ENCODE measurements around the gene DQX1.
A peak's percentile ranks its signal among the peaks of the same experiment; 100 is the strongest.

Gene DQX1

DNA sequence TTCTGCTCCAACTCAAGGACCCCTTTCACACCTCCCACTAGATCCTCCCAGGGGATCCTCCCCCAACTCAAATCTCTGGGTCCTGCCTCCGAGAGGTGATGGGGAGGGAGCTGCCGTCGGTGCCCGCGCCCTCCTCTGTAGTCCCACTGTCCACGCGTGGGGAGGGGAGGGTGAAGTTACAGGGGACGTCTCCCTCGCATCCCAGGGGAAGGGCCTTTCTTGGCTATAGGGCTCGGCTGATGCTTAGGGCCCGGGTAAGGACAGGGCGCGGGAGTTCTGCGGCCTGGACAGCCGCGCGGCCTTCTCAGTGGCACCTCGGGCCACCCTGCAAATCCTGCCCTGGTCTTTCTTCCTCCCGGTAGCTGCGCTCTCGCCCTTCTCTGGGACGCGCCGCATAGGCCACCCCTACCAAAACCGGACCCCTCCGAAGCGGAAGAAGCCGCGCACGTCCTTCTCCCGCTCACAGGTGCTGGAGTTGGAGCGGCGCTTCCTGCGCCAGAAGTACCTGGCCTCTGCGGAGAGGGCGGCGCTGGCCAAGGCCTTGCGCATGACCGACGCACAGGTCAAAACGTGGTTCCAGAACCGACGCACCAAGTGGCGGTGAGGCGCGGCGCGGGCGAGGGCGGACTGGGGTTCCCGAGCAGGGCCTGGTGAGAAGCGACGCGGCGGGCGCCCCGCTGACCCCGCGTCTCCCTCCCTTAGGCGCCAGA lies 10.6 kb downstream of the DQX1 start:
- H3K36me3 Mint-ChIP-seq (ENCODE audit: low read depth), result no peaks in the 10 kb centered on the region
- H3K4me3 Mint-ChIP-seq, result peak overlapping the region in 1 of 3 experiments; percentile 59
- TF ChIP-seq, protein P1, sequence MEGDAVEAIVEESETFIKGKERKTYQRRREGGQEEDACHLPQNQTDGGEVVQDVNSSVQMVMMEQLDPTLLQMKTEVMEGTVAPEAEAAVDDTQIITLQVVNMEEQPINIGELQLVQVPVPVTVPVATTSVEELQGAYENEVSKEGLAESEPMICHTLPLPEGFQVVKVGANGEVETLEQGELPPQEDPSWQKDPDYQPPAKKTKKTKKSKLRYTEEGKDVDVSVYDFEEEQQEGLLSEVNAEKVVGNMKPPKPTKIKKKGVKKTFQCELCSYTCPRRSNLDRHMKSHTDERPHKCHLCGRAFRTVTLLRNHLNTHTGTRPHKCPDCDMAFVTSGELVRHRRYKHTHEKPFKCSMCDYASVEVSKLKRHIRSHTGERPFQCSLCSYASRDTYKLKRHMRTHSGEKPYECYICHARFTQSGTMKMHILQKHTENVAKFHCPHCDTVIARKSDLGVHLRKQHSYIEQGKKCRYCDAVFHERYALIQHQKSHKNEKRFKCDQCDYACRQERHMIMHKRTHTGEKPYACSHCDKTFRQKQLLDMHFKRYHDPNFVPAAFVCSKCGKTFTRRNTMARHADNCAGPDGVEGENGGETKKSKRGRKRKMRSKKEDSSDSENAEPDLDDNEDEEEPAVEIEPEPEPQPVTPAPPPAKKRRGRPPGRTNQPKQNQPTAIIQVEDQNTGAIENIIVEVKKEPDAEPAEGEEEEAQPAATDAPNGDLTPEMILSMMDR (IDR thresholded peaks at IDR 0.05; ENCODE audit: unreplicated experiment in 3 of 3), result no peak
- no peak overlapping the region for H3K27ac Mint-ChIP-seq
- no peaks in the 10 kb centered on the region for H3K9me3 Mint-ChIP-seq
- no peaks in the 10 kb centered on the region for H3K4me1 Mint-ChIP-seq
- peaks cover 99% of the 10 kb centered on the region for H3K27me3 Mint-ChIP-seq (ENCODE audit: low read depth)

DNA sequence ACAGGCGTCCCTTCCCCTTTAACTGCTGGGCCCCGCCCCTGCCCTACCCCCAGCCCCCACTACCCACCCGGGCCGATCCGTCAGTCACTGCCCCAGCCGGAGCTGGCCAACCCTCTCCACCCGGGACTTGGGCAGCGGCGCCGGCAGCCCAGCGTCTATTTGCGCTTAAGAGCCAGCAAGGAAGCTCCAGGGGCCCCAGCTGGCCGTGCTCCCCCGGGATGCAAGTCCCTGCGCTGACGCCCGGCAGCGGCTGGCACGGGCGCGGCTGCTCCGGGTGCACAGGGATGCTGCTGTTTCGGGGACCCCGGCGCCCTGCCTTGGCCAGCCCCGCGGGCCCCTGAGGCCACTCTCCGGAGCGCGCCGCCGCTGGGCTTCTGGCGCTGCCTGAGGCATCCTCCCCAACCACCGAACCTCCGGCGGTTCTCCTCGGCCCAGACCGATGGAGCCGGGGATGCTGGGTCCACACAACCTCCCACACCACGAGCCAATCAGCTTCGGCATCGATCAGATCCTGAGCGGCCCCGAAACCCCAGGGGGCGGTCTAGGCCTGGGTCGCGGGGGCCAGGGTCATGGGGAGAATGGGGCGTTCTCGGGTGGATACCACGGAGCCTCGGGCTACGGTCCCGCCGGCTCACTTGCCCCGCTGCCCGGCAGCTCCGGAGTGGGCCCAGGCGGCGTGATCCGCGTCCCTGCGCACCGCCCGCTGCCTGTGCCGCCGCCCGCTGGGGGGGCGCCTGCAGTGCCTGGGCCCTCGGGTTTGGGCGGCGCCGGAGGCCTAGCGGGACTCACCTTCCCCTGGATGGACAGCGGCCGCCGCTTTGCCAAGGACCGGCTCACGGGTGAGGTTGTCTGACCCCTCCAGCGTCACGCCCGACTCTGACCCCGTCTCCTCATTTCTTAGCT lies 11.4 kb downstream of the DQX1 start, which contains the start of gene TLX2:
Gene TLX2 (plus strand): TSS at position 83 of the 903 bp plus-strand sequence. CDS start 357 bp downstream, at position 440.
- TF ChIP-seq, protein P1 (IDR thresholded peaks at IDR 0.05; ENCODE audit: unreplicated experiment in 3 of 3), result no peak
- H3K27me3 Mint-ChIP-seq (ENCODE audit: low read depth), result peaks cover 99% of the 10 kb centered on the region
- H3K9me3 Mint-ChIP-seq, result no peaks in the 10 kb centered on the region
- no peak within 1 kb of the TSS for H3K27ac Mint-ChIP-seq
- H3K4me3 Mint-ChIP-seq, result peak within 1 kb of the TSS in 2 of 3 experiments; percentile 32 to 59
- H3K4me1 Mint-ChIP-seq, result no peaks in the 10 kb centered on the region
- H3K36me3 Mint-ChIP-seq (ENCODE audit: low read depth), result no peaks in the 10 kb centered on the region

DNA sequence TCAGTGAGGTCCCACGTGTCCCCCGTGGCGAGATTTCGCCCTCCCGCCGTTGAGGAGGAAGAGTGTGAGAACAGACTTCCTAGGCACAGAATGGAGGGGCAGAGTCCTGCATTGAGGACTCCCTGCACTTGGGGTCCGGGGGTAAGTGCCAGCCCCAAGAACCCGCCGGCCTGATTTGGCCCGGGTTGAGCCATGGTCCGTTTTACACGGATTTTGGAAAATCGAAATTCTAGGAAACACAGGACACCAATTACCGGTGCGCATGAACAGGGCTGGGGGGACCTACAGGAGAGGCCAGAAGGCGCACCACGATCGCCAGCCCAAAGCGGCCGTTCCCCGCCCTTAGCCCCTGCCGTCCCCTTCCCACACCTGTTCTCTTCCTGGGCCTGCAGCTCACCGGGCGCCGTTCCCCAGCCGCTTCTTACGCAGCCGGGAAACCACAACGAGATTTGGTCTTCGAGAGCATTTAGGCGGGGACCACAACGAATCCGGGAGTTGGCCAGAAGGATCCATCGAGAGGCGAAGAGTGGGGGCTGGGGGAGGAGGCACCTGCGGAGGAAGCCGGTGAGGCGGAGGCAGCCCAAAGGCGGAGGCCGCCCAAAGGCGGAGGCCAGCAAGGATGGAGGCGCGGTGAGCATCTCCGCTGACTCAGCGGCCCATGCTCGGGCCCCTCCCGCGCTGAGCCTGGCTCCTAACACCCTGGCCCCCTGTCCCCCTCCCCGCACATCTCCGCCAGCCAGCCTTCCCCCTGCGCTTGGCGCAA lies 12.2 kb downstream of the DQX1 start:
- no peak overlapping the region for H3K27ac Mint-ChIP-seq
- H3K27me3 Mint-ChIP-seq (ENCODE audit: low read depth), result peaks cover 99% of the 10 kb centered on the region
- no peaks in the 10 kb centered on the region for H3K4me1 Mint-ChIP-seq
- TF ChIP-seq, protein P1 (IDR thresholded peaks at IDR 0.05; ENCODE audit: unreplicated experiment in 3 of 3), result no peak
- peak overlapping the region in 1 of 3 experiments; percentile 19 for H3K4me3 Mint-ChIP-seq
- H3K36me3 Mint-ChIP-seq (ENCODE audit: low read depth), result no peaks in the 10 kb centered on the region
- no peaks in the 10 kb centered on the region for H3K9me3 Mint-ChIP-seq

DNA sequence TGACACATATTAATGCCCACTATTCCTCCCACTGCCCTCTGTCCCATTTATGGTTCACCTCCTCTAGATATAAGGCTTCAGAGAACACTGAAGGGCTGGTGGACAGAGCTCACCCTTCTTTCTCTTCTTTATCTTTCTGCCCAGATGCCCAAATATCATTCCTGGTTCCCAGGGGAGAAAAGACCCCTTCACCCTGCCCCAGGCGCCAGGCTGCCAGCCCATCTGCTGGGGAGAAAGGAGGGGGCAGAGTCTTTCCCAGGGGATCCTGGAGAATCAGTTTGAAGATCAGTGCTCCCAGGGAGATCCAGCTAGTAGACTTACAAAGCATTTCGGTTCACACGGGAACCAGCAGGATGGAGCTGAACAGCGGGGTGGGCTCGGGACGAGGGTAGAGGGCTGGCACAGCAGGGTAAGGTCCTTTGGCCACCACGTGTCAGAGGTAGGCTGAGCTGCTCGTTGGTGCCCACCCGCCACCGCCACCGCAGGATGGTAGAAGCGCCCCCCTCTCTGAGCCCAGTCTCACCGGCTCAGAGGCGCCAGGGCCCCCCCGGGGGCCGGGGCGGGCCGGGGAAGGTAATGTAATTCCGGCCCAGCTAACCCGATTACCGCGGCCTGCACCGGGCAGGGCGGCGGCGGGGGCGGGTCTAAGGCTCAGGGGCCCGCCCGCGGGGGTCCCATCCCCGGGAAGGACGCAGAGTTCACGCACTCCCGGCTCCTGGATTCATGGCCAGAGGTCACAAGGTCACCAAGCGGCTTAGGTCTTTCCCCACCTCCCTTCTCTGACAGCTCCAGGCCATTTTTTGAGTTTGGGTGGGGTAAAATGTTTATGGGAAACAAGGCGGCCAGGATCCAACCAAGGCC lies 13.1 kb downstream of the DQX1 start:
- H3K36me3 Mint-ChIP-seq (ENCODE audit: low read depth), result no peaks in the 10 kb centered on the region
- peaks cover 4% of the 10 kb centered on the region for H3K4me1 Mint-ChIP-seq
- H3K27ac Mint-ChIP-seq, result no peak overlapping the region
- peaks cover 99% of the 10 kb centered on the region for H3K27me3 Mint-ChIP-seq (ENCODE audit: low read depth)
- peak overlapping the region in 1 of 3 experiments; percentile 31 for H3K4me3 Mint-ChIP-seq
- TF ChIP-seq, protein P1 (IDR thresholded peaks at IDR 0.05; ENCODE audit: unreplicated experiment in 3 of 3), result no peak
- no peaks in the 10 kb centered on the region for H3K9me3 Mint-ChIP-seq
